Measurements from ENCODE around the gene PLAGL1.
"Not testable (repeated sequence)": the region's sequence is repeated elsewhere in the genome, so short reads cannot be mapped to it uniquely, and the experiment has no call there.

DNA sequence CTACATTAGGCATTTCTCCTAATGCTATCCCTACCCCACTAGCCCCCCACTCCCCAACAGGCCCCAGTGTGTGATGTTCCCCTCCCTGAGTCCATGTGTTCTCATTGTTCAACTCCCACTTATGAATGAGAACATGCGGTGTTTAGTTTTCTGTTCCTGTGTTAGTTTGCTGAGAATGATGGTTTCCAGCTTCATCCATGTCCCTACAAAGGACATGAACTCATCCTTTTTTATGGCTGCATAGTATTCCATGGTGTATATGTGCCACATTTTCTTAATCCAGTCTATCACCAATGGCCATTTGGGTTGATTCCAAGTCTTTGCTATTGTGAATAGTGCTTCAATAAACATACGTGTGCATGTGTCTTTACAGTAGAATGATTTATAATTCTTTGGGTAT is 1.6 kb upstream of the PLAGL1 start:
- not testable (repeated sequence) for TF ChIP-seq EZH2 (IDR thresholded peaks at IDR 0.05; ENCODE audit: borderline replicate concordance, low read length)
- TF ChIP-seq, protein P1, sequence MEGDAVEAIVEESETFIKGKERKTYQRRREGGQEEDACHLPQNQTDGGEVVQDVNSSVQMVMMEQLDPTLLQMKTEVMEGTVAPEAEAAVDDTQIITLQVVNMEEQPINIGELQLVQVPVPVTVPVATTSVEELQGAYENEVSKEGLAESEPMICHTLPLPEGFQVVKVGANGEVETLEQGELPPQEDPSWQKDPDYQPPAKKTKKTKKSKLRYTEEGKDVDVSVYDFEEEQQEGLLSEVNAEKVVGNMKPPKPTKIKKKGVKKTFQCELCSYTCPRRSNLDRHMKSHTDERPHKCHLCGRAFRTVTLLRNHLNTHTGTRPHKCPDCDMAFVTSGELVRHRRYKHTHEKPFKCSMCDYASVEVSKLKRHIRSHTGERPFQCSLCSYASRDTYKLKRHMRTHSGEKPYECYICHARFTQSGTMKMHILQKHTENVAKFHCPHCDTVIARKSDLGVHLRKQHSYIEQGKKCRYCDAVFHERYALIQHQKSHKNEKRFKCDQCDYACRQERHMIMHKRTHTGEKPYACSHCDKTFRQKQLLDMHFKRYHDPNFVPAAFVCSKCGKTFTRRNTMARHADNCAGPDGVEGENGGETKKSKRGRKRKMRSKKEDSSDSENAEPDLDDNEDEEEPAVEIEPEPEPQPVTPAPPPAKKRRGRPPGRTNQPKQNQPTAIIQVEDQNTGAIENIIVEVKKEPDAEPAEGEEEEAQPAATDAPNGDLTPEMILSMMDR (conservative IDR thresholded peaks at IDR 0.05 in 1 of 2, IDR thresholded peaks at IDR 0.05 in 1 of 2; ENCODE audit: extremely low read depth in 1 of 2, insufficient read depth in 1 of 2, low read depth in 1 of 2, low read length in 2 of 2) = not testable (repeated sequence)

All from mammary epithelial cell (primary cell).